HG02884 (cell line): ENCODE results near the gene EPX.

ENCODE experiments used
- ATAC-seq: cut with Tn5 transposase; IDR thresholded peaks from one replicate; pipeline ENCODE4 v1.9.1; 2021; ENCODE audit warnings: mild to moderate bottlenecking, moderate library complexity; ENCODE audit not compliant: unreplicated experiment

EPX gene

DNA sequence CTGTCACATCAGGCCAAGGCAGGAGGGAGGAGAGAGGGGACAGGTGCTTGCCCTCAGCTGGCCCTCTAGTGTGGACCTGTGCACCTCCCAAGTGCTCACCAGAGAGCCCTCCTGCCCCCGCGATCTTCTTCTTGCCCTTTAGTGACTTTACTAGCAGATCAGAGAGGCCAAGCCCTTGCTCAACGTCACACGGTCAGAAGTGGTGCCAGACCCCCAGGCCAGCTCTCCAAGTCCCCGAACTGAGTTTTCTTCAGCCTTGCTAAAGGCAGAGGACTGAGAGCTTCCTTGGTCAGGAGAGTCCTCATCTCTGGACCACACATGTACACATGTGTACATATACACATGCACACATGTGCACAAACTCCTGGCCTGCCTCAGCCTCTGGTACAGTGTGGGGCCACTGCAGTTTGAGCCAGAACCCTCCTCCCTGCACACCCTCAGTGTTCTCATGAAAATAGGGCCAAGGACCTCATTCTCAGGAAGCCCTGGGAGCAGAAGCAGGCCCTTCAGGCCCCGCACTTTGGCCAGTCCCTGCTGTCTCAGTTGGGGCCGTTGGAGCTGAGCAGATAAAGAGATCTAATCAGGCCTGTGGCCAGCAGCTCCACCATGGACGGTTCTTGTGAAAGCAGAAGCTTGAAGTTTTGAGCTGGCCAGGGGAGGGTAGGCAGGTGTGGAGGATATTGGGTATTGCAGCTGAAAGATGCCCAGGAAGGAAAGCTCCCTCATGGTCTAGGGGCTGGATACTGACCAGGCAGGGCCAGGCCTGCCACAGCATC lies 7.4 kb upstream of the EPX start:
- no peak for ATAC-seq

DNA sequence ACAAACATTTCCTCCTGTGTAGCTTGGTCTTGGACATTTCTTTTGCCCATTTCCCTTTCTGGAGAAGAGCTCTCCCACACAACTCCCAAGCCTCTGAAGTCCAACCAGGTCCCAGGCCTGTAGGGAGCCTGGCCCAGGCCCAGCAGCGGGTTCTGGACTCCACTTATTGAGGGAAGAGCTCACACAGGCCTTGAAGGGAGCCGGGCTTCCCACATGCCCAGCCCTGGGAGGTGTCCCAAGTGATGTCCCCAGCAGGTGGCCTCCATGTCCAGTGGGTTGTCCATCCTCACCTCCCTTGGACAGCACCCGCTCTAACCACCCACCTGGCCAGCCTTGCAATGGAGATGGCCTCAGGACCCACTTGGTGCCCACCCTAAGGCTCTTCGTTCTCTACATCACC lies 5.9 kb upstream of the EPX start:
- no peak for ATAC-seq

DNA sequence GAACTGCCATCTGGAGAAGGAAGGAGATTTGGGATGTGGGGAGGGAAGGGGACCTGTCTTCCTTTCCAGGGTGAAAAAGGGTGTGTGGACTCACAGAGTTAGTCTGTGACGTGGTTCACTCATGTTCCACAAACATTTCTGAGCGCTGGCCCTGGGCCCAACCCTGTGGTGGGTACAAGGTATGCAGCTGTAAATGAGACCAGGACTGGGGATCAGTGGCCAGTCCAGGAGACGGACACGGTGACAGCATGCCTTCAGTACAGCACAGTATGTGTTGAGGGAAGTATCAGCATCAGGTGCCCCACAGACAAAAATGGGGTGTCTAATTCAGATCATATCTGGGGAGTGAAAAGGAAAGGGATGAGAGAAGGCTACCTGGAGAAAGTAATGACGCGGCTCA lies 5.5 kb upstream of the EPX start:
- no peak for ATAC-seq

DNA sequence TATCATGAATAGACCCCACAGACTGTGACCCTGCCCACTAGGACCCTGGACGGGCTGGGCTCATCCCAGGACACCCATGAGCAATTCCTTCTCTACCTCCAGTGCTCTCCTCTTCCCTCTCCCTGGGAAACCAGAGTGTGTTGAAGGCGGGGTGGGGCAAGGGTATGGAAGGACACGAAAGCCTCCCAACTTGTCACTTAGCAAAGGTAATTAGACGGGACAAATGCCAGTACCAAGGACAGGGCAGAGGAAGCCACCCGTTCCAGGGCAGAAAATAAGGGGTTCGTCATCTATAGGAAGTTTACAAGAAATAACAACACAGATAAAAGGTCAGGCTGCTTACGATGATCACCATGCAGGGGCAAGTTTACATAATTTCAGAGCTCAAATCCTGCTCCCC lies 4.9 kb upstream of the EPX start:
- no peak for ATAC-seq

DNA sequence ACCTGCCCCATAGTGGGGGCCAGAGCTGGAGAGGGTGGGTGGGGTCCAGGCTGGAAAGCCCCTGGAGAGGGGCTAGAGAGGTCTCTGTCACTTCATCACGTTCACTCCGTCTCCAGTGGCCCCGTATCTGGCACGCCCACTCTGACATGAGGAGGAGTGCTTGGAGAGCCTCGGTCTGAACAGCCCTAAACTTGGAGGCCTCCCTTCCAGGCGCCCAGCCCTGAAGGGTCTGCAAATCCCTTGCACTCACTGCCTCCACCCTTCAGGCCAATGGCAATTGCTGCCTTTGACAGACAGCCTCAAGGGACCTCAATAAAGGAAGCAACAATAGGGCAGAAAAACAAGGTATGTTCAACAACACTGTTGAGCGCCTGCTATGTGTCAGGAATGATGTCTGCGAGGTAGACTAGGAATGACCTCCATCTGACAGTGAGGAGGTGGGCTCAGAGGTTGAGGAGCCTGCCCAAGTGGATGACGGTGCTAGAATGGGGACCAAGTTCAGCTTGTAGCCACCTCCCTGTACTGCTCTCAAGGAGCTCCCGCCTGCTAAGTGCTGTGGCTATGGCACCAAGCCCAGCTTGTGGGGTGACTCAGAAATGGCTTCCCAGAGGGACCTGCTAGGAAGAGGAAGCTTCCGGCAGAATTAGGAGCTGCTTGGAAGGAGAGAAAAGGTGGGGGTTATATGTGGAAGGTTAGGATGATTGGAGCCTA lies 2.9 kb upstream of the EPX start:
- ATAC-seq, result no peak

DNA sequence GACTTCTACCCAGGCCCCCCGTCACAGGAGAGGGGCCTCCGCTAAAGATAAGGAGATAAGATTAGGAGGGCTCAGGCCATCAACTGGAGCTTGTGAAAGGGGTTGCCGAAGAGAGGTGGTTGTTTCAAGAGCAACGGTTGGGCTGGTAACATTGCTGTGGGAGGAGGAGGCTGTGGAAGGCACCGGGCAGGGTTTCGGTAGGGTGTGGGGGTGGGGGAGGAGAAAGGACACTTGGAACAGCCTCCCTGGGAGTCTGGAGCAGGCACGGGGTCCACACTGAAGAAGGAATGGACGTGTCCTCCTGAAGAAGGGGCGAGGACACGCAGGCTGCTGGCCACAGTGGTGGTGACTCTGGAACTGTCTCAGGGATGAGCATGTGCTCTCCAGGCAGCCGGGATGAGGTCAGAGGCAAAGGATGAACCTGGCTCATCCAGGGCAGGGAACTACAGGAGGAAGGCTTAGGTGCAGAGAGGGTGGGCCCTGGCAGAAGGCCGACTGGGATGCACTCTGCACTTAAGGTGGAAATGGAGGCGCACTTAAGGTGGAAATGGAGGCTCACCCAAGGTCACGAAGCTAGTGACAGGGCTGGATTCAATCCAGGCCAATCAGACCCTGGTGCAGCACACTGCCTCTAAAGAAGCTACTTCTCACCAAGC lies 1.2 kb upstream of the EPX start:
- no peak for ATAC-seq

DNA sequence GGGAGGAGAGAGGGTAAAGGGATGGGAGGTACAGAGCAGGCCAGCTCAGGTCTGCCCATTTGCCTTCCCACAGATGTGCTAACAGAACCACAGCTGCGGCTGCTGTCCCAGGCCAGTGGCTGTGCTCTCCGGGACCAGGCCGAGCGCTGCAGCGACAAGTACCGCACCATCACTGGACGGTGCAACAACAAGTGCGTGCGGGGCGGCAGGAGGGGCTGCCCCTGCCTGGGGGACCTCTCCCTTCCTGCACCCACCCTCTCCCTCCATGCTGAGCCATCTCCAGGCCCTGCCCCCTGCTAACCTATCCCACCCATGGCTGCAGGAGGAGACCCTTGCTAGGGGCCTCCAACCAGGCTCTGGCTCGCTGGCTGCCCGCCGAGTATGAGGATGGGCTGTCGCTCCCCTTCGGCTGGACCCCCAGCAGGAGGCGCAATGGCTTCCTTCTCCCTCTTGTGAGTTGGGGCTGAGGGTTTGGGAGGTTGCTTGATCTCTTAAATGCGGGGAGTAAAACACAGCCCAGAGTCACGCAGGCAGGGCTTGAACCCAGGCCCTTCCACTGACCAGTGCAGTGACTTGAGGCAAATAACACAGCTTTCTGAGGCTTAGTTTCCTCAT lies 1.2 kb downstream of the EPX start:
- no peak for ATAC-seq

DNA sequence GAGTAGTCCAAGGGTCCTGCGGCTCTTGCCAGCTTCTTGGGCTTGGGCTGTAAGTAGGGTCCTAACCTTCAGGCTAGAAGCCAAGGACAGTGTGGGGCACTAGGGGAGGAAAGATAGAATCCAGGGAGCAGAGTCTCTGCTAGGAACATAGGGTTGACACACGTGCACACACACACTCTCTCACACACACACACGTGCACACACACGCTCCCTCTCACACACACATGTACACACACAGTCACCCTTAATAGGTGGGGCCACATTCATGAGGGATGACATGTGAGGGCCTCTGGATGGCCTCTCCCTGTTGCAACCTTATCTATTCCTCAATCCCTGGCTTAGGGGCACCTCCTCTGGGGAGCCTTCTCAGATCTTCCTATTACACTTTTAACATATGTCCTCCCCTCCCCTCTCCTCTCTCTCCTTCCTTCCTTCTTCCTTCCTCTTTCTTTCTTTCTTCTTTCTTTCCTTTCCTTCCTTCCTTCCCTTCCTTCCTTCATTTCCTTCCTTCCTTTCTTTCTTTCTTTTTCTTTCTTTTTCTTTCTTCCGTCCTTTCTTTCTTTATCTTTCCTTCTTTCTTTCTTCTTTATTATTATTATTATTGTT lies 3.1 kb downstream of the EPX start:
- no peak for ATAC-seq

DNA sequence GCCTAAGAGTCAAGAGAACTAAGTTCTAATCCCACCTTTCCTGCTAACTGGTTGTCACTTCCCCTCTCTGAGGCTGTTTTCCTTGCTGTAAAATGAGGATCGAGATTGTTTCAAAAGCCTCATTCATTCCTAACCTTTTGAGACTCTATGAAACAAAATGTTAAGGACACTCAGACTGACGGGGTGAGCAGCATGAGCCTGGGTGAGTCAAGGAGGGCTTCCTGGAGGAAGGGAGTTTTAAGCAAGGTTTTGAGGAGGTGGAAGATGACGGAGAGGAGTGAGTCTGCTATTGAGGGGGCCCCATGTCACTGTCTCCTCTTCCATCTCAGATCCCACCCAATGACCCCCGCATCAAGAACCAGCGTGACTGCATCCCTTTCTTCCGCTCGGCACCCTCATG lies 4.1 kb downstream of the EPX start:
- ATAC-seq, result no peak

DNA sequence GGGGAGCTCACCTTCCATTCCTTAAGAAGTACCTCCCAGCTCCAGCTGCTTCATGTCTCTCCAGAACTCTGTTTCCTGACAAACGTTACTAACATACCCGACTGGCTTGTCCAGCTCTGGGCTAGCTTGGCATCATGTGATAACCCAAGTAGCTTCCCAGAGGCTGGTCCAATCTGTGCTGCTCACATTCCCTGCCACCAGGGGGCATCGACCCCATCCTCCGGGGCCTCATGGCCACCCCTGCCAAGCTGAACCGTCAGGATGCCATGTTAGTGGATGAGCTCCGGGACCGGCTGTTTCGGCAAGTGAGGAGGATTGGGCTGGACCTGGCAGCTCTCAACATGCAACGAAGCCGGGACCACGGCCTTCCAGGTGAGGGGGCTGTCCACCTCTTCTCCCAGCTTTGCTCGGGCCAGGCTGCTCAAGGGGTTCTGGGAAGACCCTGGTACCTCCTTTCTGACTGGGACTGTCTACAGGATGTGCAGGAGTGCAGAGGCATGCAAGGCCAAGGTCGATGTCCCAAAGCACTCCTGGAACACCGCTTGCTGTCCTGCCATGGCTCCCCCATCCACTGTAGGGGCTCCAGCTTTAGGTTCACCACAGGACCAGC lies 7.6 kb downstream of the EPX start:
- no peak for ATAC-seq

DNA sequence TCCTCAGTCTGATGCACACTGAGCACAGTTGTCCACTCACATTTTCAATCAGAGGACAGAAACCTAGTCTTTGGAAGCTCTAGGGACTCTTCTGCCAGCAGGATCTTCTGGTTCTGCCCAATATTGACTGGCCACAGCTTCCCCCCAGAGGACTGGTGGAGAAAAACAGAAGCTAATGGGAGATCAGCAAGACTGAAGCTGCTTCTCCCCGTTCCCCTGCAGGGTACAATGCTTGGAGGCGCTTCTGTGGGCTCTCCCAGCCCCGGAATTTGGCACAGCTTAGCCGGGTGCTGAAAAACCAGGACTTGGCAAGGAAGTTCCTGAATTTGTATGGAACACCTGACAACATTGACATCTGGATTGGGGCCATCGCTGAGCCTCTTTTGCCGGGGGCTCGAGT lies 10.3 kb downstream of the EPX start:
- ATAC-seq, result no peak

DNA sequence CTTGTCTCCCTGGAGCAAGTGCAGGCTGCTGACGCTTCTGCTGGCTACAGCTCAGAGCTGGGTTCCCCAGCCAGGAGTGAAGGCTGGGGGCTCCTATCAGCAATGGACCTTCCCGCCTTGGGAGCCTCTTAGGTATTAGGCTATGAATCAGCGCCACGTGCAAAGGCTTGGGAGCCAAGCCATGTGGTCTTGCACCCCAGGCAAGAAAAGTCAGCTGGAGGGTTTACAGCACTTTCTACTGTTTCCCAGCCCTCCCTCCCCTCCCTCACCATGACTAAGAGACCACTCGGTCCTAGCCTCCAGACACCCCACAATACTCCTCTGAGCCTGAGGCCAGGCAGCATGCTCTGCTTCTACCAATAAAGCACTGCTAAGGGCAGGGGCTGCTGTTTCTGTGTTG lies 12.3 kb downstream of the EPX start:
- no peak for ATAC-seq

DNA sequence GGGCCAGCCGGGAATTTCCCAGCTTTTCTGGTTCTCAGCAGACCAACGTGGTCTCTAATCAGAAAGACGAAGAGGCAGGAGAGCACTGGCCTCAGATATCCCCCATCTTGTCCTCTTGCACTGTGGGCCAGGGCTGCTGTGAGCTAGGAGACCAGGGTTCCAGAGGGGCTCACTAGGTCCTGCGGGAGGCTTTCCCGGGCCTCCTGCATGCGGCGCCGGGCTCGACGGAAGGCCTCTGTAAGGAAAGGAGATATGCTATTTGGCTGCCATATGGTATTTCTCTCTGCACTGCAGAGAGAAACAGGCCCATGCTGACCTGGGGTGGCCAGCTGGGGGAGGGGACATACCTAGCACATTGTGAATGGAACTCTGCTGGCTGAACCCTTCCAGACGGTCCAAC lies 13.4 kb downstream of the EPX start:
- no peak for ATAC-seq

DNA sequence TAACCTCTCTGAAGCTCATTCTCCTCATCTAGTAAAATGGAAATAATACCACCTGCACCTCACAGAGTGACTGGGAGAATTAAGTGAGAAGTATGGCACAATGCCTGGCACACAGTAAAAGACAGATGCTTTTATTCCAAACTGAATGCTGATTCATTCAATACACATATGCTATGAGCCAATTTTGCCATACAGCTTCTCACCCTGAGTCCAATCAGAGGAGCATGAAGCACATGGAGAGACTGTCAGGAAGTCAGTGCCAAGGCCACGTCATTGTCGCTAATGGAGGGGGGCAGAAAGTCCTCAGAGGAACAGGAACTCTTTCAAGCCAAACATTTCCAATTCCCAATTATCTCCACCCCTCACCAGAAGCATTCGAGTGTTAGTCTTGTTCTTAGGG lies 14.9 kb downstream of the EPX start:
- ATAC-seq, result no peak

DNA sequence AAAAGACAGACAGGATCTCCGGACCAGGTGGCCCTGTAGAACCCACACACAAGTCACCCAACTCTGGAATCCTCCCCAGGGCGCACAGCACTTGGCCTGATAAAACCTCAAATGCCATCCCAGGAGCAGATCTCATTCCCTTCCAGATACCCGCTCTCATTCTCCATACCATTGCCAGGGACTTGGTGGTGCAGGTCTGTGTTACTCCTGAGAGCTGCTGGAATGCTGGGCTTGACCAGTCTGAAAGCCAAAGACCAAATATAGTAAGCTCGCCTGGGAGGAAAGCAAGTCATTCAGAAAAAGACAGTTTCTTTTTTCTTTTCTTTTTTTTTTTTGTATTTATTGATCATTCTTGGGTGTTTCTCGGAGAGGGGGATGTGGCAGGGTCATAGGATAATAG lies 15.8 kb downstream of the EPX start:
- ATAC-seq, result no peak

DNA sequence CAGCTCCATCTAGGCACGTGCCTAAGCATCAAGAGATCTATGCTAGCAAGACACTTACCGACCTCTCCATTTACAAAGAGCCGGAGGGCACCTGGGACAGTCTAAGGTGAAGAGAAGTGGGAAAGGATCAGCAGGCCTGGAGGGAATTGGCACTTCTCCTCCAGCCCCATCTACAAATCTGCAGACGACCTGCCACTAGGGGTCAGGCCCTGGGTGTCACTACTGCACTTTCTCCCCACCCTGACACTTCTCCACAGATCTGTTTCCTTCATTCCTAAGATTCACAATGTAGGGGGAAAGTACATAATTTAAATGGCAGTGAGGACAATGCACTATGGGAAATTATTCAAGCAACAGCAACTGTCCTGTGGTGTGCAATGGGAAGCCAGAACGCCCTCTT lies 18.4 kb downstream of the EPX start:
- no peak for ATAC-seq

DNA sequence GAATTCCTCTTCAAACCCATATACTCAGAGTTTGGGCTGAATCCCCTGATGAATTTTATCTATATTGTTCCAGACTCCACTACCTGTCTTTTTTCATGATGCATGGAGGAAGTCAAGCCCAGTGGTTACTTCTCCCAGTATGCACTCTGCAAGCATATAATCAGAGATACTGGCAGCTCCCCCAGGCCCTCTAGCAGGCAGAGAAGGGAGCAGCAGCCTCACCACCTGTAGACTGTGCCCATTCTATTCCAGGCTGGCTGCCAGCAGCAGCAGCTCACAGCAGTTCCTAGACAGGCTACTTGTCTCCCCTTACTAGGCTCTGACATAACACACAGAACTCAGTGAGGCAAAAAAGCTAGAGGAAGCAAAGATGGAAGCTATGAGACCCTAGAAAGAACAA lies 23.2 kb downstream of the EPX start:
- ATAC-seq, result no peak

DNA sequence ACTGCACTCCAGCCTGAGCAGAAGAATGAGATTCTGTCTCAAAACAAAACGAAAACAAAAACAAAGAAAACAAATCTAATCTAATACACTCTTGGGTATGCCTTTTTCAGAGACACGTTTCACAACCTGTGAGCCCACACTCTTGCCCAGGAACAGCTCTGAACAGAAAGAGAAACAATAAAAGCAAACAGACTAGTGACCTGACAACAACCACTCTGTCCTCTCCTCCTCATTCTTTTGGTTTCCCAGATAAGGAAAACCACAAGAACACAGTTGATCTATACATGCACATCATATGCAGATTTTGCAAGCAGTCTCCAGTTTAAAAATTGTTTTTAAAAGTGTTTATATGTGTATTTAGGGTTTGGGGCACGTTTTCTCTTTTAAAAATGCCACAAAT lies 25.2 kb downstream of the EPX start:
- ATAC-seq, result no peak

DNA sequence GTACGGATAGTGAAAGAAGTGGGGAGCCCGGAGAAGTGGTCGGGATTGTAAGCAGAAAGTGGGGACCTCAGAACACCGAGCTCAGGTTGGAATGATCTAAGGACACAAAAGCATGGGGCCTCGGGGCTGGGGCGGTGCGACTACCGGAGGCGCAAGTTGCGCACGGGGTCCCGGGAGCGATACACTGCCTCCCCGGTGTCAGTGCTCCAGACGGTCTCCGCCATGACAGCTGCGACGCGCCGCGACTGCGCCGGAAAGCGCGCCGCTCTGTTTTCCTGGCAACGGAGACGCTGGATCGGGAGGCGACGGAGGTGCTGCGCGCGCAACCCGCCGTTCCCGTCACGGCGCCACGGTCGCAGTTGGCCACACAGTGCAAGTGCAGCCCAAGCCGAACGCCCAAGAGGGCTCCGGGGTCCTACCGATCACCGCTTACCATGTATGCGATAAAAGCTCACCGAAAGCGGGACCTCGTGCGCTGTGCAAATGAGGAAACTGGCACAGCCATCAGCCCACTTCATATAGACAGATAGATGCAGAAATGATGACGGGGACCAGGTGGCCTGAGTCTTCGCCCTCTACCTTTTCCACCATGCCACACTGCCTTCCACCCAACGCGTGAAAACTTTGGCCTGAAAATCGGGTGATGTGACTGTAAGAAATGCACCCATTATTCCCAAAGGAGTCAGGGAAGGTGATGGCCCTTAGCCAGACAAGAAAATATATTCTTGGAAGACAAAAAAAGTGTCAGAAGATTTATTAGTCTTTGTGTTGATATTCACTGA lies 26.7 kb downstream of the EPX start, which contains the start of gene MKS1:
MKS1 (minus strand) TSS at position 249 of the 782 bp plus-strand sequence; CDS start at position 224, 25 bp downstream.
- ATAC-seq, result peak; percentile 88

DNA sequence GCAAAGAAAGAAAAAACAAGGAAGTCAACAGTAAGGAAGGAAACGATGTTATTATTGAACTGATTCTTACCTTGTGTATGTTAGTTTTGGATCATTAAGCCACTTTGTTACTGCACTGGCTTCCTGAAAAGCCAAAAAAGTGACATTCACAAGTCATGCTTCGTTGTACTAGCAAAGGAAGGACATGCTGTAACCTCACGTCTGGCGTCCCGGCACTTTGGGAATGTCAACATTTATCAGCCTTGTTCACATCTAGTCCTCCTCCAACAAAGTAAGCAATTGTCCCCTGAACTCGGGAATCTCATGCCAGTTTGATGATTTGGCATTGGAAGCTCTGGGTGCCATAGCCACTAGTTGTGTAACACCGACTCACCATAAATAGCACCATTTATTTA lies 27.3 kb downstream of the EPX start:
- no peak for ATAC-seq
